ENCODE measurements around the gene MTA3. TPM values are rescaled to one million over a fixed set of nuclear protein-coding genes. Genes with fewer than 3 reads are reported as not detected.

MTA3 gene
- total RNA-seq, 6 donors from 2014 or later: 18.2 to 59.7 (median 27.0) TPM

GRCh38 chr2:42800981-42801380 is 232.5 kb downstream of the MTA3 start:
- peak overlapping the region in 1 of 4 donors; percentile 7 for H3K27ac ChIP-seq

DNA sequence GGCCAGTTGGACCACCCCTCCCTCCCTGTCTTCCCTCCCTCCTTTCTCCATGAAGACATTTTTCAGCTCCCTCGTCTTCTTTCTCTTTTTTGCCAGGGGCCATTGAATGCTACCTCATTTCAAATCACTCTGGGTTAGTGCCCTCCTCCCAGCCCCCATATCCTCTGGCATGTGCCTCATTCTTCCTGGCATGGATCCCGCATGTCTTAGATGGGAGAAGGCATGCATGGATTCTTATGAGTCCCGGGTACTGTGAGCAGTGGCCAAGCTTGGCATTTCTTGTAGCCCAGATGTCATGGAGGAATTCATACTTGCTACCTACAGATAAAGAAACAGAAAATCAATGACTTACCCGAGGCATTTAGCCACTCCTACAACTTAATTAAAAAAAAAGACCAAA is 232.9 kb downstream of the MTA3 start:
- 62 to 70% methylated on average over 4 of the region's 4 CpGs for WGBS, 2 donors
- Histone ChIP-seq H3K4me1 (no peaks in the 10 kb centered on the region), H3K36me3 (no peaks in the 10 kb centered on the region), H3K27me3 (no peaks in the 10 kb centered on the region), H3K9me3 (no peaks in the 10 kb centered on the region), H3K4me3 (no peak overlapping the region), H3K27ac (peak overlapping the region in 1 of 4 donors; percentile 7)
- TF ChIP-seq POLR2A (IDR thresholded peaks at IDR 0.05): no peak
- DNase-seq (no peak), ATAC-seq (ENCODE audit: low FRiP score in 2 of 2) (no peak)

More at GRCh38 chr2:42800981-42801380, 232.5 kb downstream of the MTA3 start:
- Histone ChIP-seq H3K4me1 (no peaks in the 10 kb centered on the region), H3K9me3 (no peaks in the 10 kb centered on the region), H3K36me3 (no peaks in the 10 kb centered on the region), H3K4me3 (no peak overlapping the region), H3K27me3 (no peaks in the 10 kb centered on the region)
- 72 to 75% methylated on average over 2 of the region's 2 CpGs for WGBS, 2 donors
- TF ChIP-seq EP300 (IDR thresholded peaks at IDR 0.05) (no peak), POLR2AphosphoS5 (IDR thresholded peaks at IDR 0.05) (no peak), CTCF (IDR thresholded peaks at IDR 0.05) (no peak), POLR2A (IDR thresholded peaks at IDR 0.05) (no peak)
- DNase-seq (no peak), ATAC-seq (ENCODE audit: low FRiP score in 2 of 2) (no peak)

- TF ChIP-seq POLR2AphosphoS5 (IDR thresholded peaks at IDR 0.05) (no peak), EP300 (IDR thresholded peaks at IDR 0.05) (no peak), CTCF (IDR thresholded peaks at IDR 0.05) (no peak), POLR2A (IDR thresholded peaks at IDR 0.05) (no peak)
- ATAC-seq (ENCODE audit: low FRiP score in 2 of 2): no peak
- Histone ChIP-seq H3K27ac (no peak overlapping the region), H3K4me1 (no peaks in the 10 kb centered on the region), H3K9me3 (no peaks in the 10 kb centered on the region), H3K4me3 (no peak overlapping the region), H3K36me3 (no peaks in the 10 kb centered on the region), H3K27me3 (no peaks in the 10 kb centered on the region)
- DNase-seq: no peak
- 90 to 92% methylated on average over 6 of the region's 6 CpGs for WGBS, 2 donors
These were observed 233.7 kb downstream of the MTA3 start for GRCh38 chr2:42802150-42802549.

- no peak for TF ChIP-seq POLR2A (IDR thresholded peaks at IDR 0.05)
- no peak for TF ChIP-seq EP300 (IDR thresholded peaks at IDR 0.05)
- no peak for TF ChIP-seq CTCF (IDR thresholded peaks at IDR 0.05)
- peak in 1 of 2 donors; percentile 46 for TF ChIP-seq POLR2AphosphoS5 (IDR thresholded peaks at IDR 0.05)
- no peaks in the 10 kb centered on the region for H3K27me3 ChIP-seq
- peak in 1 of 2 donors; percentile 48 for ATAC-seq (ENCODE audit: low FRiP score in 2 of 2)
- H3K36me3 ChIP-seq: no peaks in the 10 kb centered on the region
- 54 to 57% methylated on average over 3 of the region's 3 CpGs for WGBS, 2 donors
- DNase-seq: no peak
- H3K4me1 ChIP-seq: peaks cover 6 to 10% (median 7%) of the 10 kb centered on the region in 4 donors
- H3K4me3 ChIP-seq: no peak overlapping the region
- H3K9me3 ChIP-seq: no peaks in the 10 kb centered on the region
- no peak overlapping the region for H3K27ac ChIP-seq
These were observed 235.9 kb downstream of the MTA3 start for GRCh38 chr2:42804338-42804737.

DNA sequence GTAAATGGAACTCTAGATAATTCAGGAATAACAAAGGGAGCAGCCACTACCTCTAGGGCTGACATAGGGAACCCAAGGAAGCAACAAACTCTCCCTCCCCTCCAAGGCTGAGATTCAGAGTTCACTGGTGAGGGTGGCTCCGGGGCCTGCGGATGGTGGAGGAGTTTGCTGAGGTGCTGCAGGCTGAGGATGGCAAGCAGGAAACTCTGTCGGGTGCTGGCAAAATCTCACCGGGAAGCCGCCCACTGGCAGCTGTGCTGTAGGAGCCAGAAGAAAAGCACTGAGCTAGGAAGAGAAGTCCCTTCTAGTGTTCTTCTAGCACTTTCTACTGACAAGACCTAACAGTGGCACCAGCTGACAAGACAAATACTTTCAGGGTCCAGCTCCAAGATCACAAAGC is 236.5 kb downstream of the MTA3 start:
- Histone ChIP-seq H3K9me3 (no peaks in the 10 kb centered on the region), H3K4me1 (peaks cover 7 to 13% (median 9%) of the 10 kb centered on the region in 4 donors), H3K27me3 (no peaks in the 10 kb centered on the region), H3K27ac (no peak overlapping the region), H3K4me3 (no peak overlapping the region), H3K36me3 (no peaks in the 10 kb centered on the region)
- 72 to 75% methylated on average over 5 of the region's 5 CpGs for WGBS, 2 donors
- ATAC-seq (ENCODE audit: low FRiP score in 2 of 2) (no peak), DNase-seq (no peak)
- no peak for TF ChIP-seq POLR2AphosphoS5 (IDR thresholded peaks at IDR 0.05)
- TF ChIP-seq CTCF (IDR thresholded peaks at IDR 0.05): no peak
- no peak for TF ChIP-seq EP300 (IDR thresholded peaks at IDR 0.05)
- TF ChIP-seq POLR2A (IDR thresholded peaks at IDR 0.05): no peak

Small RNA genes within 50 kb of the gene (small RNA-seq; reads per million reads assigned to genes)
- gene AC074375.1 (0 reads per million in 4 donors), gene RNU6-137P (0 reads per million in 4 donors)

Other genes starting within 250 kb of the MTA3 start
- gene COX7A2L, start 207.4 kb upstream of the MTA3 start, total RNA-seq: 100 to 1,000 TPM in 2 of 6 donors, 10 to 100 TPM in 4; 57.0 to 123 (median 85.7) TPM
- gene KCNG3, start 74.7 kb upstream of the MTA3 start, total RNA-seq: 10 to 100 TPM in 1 of 6 donors, 1 to 10 TPM in 4, under 1 TPM in 1; 0.91 to 10.3 (median 3.8) TPM
- gene OXER1, start 195.5 kb downstream of the MTA3 start, total RNA-seq: 1 to 10 TPM in 4 of 6 donors, under 1 TPM in 2; 0.22 to 3.1 (median 1.3) TPM
- 1 to 10 TPM; 1.8 to 9.4 (median 7.1) TPM for gene HAAO, start 224.0 kb downstream of the MTA3 start, total RNA-seq

All from upper lobe of left lung (tissue), 6 donors.